ENCODE data around the gene TDRKH.
"Not testable (repeated sequence)": the region's sequence is repeated elsewhere in the genome, so short reads cannot be mapped to it uniquely, and the experiment has no call there.

TDRKH gene

GRCh38 chr1:151801846-151802245 is 11.5 kb upstream of the TDRKH start:
- no peak for DNase-seq (ENCODE audit: low spot score)

GRCh38 chr1:151801310-151801820 is 11.1 kb upstream of the TDRKH start:
- DNase-seq (ENCODE audit: low spot score) = no peak

GRCh38 chr1:151800830-151801229 is 10.5 kb upstream of the TDRKH start:
- DNase-seq (ENCODE audit: low spot score) = no peak

- DNase-seq (ENCODE audit: low spot score) = no peak
These were observed 9.1 kb upstream of the TDRKH start for GRCh38 chr1:151799179-151800022.

- DNase-seq (ENCODE audit: low spot score) = no peak
These were observed 8.3 kb upstream of the TDRKH start for GRCh38 chr1:151798571-151798970.

- no peak for DNase-seq (ENCODE audit: low spot score)
These were observed 796 bp upstream of the TDRKH start for GRCh38 chr1:151790940-151791651.

- DNase-seq (ENCODE audit: low spot score) = no peak
These were observed 2.6 kb downstream of the TDRKH start for GRCh38 chr1:151787689-151788088.

GRCh38 chr1:151783796-151784195 is 6.5 kb downstream of the TDRKH start:
- DNase-seq (ENCODE audit: low spot score) = no peak

GRCh38 chr1:151782741-151783140 is 7.6 kb downstream of the TDRKH start:
- DNase-seq (ENCODE audit: low spot score) = no peak

GRCh38 chr1:151782026-151782425 is 8.3 kb downstream of the TDRKH start:
- DNase-seq (ENCODE audit: low spot score) = not testable (repeated sequence)

- DNase-seq (ENCODE audit: low spot score) = not testable (repeated sequence)
These were observed 9.6 kb downstream of the TDRKH start for GRCh38 chr1:151780736-151781135.

- DNase-seq (ENCODE audit: low spot score) = no peak
These were observed 10.4 kb downstream of the TDRKH start for GRCh38 chr1:151779852-151780251.

GRCh38 chr1:151777317-151777716 is 13.0 kb downstream of the TDRKH start:
- DNase-seq (ENCODE audit: low spot score) = no peak

GRCh38 chr1:151776665-151777062 is 13.6 kb downstream of the TDRKH start:
- DNase-seq (ENCODE audit: low spot score) = no peak

- DNase-seq (ENCODE audit: low spot score) = peak; percentile 15
These were observed 14.2 kb downstream of the TDRKH start for GRCh38 chr1:151775894-151776664.

- peak; percentile 63 for DNase-seq (ENCODE audit: low spot score)
These were observed 15.9 kb downstream of the TDRKH start for GRCh38 chr1:151774256-151774922.

GRCh38 chr1:151773702-151774101 is 16.6 kb downstream of the TDRKH start:
- DNase-seq (ENCODE audit: low spot score) = peak; percentile 22

GRCh38 chr1:151769270-151769669 is 21.0 kb downstream of the TDRKH start:
- DNase-seq (ENCODE audit: low spot score) = not testable (repeated sequence)

- DNase-seq (ENCODE audit: low spot score) = not testable (repeated sequence)
These were observed 21.8 kb downstream of the TDRKH start for GRCh38 chr1:151768351-151769066.

- DNase-seq (ENCODE audit: low spot score) = no peak
These were observed 26.3 kb downstream of the TDRKH start for GRCh38 chr1:151763990-151764389.
